HG03060 (cell line): Measurements from ENCODE around the gene SGCA.

ENCODE experiments used
- ATAC-seq: cut with Tn5 transposase; IDR thresholded peaks from one replicate; pipeline ENCODE4 v1.9.1; 2021; ENCODE audit warnings: low read depth, moderate number of reproducible peaks; ENCODE audit not compliant: unreplicated experiment

Gene SGCA

DNA sequence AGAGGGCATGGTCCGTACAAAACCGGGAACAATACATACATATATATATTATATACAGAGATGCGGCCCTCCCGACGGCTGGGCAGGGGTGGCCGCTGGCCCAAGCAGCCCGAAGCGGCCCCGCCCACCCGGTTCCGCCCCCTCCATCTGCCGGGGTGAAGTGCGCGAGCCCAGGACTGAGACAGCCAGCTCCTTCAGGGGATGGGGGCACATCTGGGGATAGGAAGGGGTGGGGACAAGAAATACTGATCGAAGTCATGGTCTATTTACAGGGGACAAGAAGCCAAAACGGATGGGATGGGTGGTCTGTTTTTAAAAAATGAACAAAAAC is 32.1 kb upstream of the SGCA start:
- no peak for ATAC-seq

DNA sequence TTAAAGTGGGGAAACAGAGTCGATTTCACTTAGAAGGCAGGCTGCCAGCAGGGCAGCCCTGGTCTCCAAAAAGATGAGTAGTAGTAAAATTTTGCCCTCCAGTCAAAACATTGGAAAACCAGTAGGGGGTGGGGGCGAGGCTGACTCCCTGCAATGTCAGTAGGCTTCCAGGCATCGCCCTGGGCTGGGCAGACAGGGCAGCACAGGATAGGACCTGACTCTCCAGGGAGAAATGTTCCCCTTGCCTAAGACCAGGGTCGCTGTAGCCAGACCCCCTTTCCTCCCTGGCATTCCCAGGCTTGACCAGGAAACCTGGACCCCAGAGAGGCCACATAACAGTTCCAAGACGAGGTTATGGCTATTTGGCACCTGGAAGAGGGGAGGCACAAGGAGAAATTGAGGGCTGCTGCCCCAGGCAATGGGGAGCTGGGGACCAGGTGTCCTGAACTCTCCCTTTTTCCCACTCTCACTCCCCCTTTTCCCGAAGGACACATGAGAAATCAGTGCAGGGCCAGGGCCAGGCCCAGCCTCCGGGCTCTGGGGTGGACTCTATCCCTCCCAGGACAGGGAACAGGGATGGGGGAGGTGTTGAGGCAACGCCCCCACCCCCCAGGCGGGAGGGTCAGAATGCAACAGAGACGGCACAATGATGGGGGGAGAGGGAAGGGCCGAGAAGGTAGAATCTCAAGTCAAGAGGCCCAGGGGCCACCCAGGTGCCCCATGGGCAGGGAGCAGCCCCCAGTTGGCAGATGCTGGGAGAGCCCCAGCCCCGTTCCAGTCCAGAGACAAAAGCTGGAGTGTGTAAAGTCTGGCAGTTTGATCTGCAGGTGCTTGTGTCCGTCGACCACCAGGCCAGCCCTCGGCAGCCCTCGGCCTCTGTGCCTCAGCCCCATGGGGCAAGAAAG is 31.3 kb upstream of the SGCA start:
- ATAC-seq: no peak

DNA sequence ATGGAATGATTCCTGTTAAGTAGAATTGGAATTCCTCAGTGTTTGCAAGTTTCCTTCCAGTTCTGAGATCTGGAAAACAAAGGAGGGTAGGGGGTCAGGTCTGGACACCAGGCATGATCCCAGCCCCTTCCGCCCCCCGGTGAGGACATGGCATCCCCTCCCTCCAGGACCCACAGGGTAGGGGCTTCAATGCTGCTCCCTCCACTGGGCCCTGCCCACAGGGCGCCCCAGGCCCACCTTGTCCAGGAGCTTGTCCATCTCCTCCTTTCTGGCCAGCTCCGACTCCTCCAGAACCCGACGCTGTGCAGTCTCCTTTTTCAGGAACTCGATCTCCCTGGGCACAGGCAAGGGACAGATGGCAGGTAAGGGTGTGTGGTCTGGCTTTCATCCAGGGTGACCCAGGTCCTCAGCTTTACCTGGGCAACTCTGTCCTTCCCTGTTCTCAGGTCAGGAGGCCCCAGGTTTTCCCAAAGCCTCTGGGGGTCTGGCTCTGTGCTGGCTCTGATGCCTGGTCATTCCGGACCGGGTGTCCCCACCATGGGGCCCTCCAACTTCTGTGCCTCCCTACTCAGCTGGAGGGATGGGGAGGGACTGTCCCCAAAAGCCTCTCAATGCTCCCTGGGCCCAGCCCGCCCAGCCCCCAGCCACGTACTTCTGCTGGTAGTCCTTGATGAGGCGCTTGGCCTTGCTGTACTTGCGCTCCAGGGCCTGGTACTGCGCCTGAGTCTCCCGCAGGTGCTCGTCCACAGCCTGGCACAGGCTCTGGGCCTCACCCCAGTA is 30.3 kb upstream of the SGCA start:
- no peak for ATAC-seq

DNA sequence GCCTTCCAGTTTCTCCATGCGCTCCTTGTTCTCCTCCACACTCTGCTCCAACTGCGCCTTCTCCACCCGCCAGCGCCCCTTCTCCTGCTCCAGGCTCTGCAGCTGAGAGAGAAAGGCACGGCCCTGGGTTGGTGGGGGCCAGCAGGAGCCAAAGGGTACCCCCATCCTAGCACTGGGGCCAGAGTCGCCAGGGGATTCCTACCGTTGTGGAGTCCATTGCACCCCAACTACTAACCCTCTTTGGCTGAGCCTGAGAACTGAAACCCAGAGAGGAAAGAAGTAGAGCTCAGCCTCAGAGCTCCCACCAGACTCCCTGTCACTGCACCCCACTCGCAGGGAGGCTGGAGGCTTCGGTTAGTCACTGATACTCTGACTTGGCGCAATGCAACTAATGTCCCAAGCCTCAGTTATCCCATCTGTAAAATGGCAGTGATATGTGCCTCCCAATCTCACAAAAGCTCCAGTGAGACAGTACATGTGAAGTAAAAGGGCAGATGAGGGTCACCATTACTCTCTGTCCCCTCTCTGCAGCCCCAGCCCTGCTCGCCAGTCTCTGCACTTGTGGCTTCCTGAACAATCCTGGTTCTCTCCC is 29.6 kb upstream of the SGCA start:
- ATAC-seq: no peak

DNA sequence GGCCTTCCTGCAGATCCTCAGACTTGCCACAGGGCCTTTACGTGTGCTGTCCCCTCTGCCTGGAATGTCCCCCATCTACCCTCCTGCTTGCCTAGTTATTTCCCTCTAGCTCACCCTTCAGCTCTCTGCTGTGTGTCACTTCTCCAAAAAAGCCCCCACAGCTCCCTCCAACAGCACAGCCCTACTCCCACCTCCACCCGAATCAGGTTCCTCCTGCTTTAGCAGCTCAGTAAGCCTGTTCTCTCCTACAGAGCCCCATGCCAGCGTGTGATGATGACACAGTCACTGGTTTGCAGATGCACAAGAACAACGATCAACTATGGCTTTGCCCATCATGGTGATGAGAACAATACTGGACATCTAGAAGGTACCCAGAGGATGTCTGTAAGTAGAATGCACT is 28.8 kb upstream of the SGCA start:
- no peak for ATAC-seq

DNA sequence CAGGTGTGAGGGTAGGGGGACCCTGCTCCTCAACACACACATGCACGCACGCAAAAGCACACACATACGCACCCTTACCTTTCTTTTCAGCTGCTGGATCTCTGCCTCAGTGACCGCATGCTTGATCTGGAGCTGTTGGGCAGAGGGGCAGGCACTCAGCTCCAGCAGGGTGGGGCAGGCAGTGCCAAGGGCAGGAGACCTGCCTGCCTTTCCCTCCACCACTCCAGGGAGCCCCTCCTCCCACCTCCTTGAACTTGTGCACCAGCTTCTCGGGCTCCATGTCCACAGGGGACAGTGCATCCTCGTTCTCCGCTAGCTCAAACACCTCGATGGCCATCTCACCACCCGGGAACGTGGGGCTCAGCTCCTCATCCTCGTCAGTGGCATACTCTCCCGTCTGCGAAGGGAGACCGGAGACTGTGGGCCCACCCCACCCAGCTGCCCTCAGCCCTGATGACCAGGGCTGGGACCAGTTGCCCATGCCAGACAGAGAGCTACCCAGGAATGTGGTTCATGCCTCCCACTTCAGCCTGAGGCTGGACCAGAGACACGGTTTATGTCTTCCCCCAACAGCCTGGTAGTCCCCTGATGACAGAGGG is 26.5 kb upstream of the SGCA start:
- no peak for ATAC-seq

DNA sequence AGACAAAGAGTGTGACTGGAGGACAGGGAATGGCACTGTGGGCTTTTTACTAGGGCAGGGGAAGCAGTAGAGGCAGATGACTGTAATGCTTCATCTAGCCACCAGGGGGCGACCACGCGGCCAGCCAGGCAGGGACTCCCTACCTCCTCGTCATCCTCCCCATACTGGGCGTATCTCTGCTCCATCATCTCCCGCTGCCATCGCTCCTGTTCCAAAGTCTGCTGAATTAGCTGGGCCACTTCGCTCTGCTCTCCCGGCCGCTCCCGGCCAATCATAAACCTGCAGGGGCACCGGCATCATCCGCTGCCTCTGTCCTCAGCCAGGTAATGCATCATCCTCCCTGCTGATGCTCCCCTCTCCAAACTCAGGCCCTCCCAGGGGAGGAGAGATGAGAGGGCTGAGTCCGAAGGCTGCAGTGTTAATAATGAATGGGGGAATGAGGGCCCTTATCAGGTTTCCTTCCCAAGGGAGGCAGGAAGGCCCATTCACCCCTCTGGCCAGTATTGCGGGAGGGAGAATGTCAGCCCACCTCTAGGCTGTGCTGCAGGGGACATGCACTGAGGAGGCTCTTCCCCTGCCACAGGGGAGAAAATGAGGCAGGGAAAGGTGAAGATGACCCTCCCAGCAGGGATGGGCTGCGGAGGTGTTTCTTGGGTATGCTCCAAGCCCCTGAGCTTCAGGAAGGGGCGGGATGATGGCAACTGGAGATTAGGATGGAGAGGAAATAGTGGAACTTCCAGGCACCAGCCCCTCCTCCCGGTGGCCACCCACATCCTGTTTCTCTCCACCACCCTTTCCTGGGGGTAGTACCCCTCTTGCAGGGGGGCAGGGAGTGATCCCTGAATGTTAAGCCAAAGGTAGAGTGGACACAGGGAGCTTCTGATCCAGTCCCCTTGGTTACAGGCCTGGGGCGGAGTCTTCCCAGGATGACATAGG is 25.6 kb upstream of the SGCA start:
- ATAC-seq: no peak

DNA sequence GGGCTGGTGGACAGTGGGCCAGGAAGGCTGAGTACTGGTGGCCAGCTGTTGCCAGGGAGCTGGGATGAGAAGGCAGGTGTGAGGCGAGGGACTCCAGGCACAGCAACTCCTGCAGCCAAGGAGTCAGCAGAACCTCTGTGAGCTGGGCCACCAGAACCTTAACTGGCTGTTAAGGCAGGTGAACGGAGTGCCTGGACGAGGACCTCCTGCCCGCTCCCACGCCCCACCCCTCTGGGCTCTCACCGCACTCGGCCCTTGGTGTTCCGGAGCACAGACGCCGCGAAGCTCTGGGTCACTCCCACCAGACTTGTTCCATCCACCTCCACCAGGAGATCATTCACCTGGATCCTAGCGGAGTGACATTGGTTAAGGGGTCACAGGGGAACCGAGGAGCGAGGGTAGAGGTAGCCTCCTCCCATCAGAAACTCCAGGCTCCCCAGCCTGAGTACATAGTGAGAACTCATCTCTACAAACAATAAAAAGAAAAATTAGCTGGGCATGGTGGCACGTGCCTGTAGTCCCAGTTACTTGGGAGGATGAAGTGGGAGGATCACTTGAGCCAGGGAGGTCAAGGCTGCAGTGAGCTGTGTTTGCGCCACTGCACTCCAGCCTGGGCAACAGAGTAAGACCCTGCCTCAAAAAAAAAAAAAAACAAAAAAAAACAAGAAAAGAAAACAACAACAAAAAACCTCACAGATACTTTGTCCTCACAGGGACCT is 24.6 kb upstream of the SGCA start:
- ATAC-seq: no peak

DNA sequence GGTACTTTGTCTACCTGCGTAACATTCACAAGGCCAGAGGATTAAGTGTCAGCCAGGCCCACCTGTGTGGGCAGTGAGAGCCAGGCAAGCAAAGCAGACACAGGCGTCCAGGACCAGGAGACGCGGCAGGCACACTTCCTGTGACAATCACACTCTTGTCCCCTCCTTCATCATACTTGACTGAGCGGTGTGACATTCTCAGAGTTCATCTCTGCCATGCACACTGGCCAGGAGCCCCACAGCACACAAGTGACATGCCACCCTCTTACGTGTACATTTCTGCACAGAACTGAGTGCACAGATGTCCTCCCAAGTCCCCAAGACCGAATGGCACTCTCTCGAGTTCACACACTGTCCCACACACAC is 24.1 kb upstream of the SGCA start:
- no peak for ATAC-seq

DNA sequence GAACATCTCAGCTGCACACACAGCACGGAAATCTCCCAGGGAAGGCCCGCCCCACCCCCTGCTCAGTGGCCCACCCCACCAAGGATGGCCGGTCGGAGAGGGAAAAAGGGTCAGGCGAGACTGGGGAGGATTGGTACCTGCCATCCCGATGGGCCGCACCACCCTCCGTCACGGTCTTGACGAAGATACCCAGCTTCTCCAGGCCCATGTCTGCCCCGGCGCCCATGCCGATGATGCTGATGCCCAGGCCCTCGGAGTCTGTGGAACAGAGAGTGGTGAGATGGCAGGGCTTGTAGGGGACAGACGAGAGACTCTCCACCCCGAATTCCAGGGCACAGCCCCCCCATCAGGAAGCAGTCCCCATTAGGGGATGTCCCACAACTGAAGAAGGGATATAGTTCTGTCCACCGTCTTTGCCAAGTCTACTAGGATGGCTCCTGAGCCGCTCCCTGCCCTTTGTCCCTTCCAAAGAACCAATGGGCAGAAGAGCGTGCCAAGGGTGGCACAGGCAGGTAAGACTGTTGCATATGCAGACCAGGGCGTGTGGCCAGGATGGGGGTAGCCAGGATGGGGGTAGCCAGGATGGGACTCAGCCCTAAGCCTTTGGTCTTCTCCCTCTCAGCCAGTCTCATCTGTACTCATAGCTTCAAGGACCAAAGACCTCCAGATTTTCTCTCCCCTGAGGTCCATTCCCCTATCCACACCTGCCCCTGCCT is 22.2 kb upstream of the SGCA start:
- ATAC-seq: no peak

DNA sequence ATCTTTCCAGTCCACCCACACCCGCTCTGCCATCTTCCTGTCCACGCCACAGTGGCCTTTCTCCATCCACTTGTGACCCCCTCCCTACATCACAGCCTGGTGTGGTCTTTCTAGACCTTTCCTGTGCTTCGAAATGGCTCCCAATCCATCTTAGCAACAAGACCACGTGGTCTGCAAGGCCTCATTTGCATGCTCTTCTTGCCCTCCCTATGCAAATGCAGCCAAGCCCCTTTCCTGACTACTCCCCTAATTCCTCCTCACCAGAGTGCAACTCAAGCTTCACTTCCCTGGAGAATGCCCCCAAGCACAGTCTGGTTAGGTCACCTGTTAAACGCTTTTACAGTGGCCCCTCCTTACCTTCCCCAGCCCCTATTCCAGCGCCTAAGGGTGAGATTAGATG is 21.4 kb upstream of the SGCA start:
- no peak for ATAC-seq

DNA sequence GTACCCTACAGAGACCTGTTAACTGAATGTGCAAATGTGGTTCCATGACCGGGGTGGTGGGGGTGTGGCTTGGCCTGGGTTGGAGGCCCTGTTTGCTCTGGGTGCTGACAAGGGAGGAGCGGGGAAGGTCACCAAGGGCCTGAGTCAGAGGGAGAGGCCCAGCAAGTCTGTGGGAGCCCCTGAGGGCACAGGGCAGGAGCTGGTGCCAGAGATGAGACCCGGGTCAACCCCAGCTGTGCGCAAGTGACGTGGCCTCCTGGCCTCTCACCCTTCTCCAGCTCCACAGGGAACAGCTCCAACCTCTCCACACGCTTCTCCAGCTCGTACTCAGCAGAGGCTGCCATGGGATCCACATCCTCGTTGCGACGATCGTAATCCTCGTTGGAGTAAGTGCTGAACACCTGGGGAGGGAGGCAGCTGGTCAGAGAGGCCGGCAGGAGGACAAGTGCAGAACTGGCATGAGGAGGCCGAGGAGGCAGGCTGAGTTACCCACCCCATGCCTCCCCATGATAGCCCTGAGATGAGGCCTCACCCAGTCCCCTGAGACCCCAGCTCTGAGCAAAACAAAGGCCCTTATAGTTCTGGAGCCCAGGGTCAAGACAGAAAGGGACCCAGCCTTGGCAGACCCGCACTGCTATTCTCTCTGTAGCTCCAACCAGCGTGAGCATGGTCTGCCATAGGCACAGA is 20.8 kb upstream of the SGCA start:
- ATAC-seq: no peak

DNA sequence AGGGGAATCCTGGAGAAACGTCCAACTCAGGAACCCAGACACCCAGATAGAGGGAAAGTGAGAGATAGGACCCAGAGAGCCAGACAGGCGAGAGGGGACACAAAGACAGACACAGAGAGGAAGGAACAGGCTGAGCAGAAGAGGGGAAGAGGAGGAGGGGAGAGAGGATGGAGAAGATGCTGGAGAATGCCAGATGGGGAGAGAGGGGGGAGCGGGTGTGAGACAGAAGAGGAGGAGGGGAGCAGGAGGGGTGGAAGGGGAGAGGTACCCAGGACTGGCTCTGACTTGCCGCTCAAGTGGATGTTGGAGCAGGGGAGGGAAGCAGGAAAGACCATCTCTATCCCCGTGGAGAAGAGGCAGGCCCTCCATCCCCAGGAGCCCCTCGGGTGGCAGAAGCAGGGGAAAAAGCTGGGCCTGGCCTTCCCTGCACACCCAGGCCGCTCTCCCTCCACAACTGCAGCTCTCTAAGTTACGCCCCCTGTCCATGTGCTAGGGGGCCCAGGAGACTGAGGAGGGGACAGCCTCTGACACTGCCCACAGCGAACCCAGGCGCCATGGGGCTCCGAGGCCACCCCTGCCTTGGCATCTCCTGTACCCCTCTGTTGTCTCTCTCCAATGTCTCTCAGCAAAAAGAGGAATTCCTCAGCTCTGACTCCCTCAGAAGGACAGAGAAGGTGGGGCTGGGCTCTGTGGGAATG is 20.1 kb upstream of the SGCA start:
- no peak for ATAC-seq

DNA sequence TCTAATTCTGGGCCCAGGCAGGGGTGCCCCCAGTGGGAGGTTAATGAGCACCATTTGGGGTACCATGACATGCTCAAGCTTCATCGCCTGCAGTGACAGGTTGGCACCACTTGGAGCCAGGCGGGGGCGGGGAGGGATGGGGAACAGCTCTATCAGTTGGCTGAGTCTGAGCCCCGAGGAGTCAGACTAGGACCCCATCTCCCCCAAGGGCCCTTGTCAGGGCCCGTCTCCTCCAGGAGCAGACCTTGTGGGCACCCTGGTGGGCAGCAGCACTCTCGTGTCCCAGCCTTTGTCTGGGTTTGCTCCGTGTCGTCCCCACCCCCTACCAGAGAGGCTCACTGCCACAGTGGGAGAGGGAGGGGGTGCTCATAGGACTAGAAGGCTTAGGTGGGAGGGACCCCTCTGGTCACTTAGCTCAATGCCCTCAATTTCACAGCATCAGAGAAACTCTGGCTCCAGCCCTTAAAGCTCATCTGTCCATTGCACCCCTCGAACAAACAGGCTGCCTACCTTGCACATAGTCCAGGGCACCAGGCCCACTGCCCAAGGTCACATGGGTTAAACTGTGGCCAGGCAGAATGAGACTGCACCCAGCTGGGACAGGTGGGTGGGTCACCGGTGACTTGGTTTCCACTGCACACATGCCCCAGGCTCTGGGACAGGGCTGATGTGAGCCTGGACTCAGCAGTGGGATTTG is 19.4 kb upstream of the SGCA start:
- no peak for ATAC-seq

DNA sequence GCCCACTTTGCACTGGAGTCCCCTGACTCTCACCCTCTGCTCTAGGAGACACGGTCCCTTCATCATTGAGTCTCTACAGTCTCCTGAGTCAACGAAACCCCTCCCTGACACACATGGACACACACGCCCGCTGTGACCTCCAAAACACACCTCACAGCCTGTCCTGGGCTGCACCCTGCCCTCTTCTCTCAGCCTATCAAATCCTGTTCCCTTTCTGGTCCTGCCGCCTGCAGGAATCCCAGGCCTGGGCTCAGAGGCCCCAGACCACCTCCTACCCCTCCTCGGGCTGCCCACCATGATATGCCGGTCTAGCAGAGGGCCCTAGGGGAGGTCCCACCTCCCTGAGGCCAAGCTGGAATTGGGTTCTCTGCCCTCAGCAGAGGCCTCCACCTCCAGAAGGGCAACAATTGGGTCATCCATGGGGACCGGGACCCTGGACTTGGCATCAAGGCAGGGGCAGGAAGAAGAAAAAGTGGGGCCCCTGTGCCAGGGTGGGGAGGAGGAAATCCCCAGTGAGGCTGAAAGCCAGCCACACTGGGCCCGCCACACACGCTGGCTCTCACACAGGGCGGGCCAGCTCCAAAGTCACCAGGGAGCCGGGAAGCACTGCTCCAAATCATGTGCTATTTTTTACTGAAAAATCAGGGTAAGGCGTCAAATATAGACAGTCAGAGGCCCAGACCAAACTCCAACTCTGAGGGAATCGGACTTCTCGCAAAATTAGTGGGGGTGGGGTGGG is 18.7 kb upstream of the SGCA start:
- no peak for ATAC-seq

DNA sequence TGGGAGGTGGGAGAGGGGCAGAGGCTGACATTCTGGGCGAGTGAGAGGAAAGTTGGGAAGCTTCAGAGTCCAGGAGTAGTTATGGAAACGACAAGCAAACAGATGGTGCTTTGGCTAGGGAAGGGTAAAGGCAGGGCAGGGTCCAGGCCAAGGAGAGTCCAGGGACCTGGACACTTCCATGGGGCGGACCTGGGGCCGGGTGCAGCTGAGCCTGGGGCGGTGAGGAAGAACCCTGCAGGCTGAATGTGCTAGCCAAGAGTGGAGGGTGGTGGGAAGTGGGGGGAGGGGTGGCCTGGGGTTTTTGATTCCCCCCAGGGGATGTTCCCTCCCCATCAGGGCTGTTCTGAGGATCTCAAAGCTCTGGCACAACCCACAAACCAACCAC is 18.0 kb upstream of the SGCA start:
- ATAC-seq: no peak
